Stimulated activated CD4-positive, alpha-beta T cell treated with anti-CD3 and anti-CD28 coated beads, Interleukin-4, amount 100 ng/mL, for 4 hours (primary cell): Measurements from ENCODE around the gene ZNF502.
"Not testable (repeated sequence)": the region's sequence is repeated elsewhere in the genome, so short reads cannot be mapped to it uniquely, and the experiment has no call there.

ENCODE experiments used
- DNase-seq, 2 experiments: peaks; one replicate each; pipeline ENCODE4 v3.0.0-alpha.2; 2020

The ZNF502 gene

GRCh38 chr3:44712455-44713075, at the start of gene ZNF502:
Gene ZNF502, plus strand, starts transcription at chr3:44712660. Its CDS starts 7,602 bp downstream, at chr3:44720262.
- DNase-seq, result peak; percentile 62 to 63

GRCh38 chr3:44665173-44665572, 47.3 kb upstream of the ZNF502 start:
- DNase-seq, result no peak

- DNase-seq, result no peak
These were observed 46.1 kb upstream of the ZNF502 start for GRCh38 chr3:44666346-44666745.

DNA sequence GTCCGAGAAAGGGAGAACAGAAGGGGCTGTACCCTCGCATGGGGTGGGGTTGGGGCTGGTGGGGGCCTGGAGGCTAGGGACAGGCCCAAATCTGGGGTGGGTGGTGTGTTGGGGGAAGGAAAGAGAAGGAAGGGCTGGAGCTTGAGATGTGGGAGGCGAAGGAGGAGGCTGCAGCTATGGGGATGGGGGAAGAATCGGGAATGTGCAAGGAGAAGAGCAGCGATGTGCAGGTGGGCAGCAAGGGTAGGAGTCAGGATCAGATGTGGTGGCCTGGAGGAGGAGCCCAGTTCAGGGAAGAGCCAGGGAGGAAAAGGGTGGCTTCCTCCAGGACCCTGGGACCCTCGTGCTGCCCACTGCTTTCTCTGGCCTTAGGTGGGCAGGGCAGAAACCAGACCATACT, 42.7 kb upstream of the ZNF502 start:
- no peak for DNase-seq

GRCh38 chr3:44673466-44673865, 39.0 kb upstream of the ZNF502 start:
- not testable (repeated sequence) for DNase-seq

- DNase-seq, result no peak
These were observed 38.2 kb upstream of the ZNF502 start for GRCh38 chr3:44674211-44674610.

DNA sequence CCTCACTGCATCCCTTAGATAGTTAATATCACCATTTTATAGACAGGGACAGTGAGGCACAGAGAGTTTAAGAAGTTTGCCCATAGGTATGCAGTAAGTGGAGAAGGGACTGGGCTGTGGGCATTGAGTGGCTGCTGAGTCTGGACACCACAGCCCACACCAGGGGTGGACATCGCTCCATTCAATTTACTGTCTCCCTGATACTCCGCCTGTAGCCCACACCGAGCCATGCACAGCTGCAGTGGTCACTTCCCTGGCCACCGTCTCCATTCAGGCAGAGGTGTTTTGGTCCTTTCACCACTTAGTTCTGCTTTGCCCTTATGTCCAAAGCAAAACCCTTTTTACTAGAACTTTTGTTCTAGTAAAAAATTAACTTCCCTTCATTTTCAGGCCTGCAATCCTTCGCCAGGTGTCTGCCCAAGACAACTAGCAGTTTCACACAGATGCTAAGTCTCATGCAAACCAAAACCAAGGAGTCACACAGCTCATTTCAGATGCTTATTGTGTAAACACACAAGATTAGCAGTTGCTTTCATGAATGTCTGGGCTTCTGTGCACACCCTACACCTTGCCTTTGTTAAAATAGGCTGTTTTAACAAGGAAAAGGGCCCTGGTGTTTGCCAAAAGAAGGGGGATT, 33.9 kb upstream of the ZNF502 start:
- DNase-seq, result no peak

DNA sequence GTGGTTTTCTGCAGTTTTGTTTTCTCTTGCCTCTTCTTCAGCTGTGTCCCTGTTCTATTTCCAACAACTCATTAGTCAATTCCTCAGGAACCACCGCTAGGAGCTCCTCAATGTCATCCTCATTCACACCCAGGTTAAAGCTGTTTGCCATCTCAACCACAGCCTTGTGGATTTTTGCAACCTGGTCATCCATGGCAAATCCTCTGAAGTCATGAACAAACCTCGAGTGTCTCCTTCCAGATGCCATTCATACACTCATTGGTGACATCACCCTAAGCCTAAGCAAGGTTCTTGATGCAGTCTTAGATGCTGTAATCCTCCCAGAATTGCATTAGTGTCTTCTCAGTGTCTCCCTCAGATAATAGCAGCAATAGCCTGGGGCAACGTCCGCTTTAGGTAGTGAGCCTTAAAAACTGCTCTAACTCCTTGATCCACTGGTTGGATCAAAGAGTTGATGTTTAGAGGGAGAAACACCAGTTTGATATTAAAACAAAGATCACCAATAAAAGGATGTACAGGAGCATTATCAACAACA, 31.5 kb upstream of the ZNF502 start:
- DNase-seq, result no peak

GRCh38 chr3:44682182-44682896, 30.1 kb upstream of the ZNF502 start:
- DNase-seq, result no peak

GRCh38 chr3:44685128-44685800, 27.2 kb upstream of the ZNF502 start:
- DNase-seq, result peak; percentile 49 to 57

- no peak for DNase-seq
These were observed 24.6 kb upstream of the ZNF502 start for GRCh38 chr3:44687898-44688297.

- DNase-seq, result no peak
These were observed 9.0 kb downstream of the ZNF502 start for GRCh38 chr3:44721231-44722102.

DNA sequence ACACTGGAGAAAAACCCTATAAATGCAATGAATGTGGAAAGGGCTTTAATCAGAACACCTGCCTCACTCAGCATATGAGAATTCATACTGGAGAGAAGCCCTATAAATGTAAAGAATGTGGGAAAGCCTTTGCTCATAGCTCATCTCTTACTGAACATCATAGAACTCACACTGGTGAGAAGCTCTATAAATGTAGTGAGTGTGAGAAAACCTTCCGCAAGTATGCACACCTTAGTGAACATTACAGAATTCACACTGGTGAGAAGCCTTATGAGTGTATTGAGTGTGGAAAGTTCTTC, 9.6 kb downstream of the ZNF502 start:
- no peak for DNase-seq

DNA sequence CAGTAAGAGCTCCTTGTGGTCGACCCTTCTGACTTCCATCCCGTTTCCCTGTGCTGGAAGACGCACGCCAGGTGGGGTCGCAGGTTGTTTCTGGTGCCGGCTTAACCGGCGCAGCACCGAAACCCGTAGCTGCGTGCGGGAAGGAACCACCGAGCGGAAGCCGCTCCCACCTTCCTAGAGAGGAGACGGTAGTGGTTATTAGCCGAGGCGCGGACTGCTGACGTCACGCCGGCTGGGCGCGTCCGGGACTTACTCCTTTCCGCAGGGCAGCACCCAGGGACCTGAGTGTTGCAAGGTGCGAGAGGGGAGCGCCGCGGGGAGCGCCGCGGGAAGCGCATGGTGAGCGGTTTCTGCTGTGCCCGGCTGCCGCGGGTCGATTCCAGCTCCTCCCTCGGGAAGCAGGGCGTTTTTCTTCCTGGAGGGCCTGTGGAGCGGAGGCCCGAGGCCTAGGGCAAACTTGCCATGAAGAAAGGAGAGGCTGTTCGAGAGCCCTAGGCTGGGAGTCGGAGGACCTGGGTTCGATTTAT, 17.0 kb downstream of the ZNF502 start, which contains the start of gene ZNF501:
Gene ZNF501 (plus strand): TSS at position 252 of the 527 bp plus-strand sequence. CDS start 4,787 bp downstream, outside the sequence.
- DNase-seq, result peak; percentile 84 to 85

DNA sequence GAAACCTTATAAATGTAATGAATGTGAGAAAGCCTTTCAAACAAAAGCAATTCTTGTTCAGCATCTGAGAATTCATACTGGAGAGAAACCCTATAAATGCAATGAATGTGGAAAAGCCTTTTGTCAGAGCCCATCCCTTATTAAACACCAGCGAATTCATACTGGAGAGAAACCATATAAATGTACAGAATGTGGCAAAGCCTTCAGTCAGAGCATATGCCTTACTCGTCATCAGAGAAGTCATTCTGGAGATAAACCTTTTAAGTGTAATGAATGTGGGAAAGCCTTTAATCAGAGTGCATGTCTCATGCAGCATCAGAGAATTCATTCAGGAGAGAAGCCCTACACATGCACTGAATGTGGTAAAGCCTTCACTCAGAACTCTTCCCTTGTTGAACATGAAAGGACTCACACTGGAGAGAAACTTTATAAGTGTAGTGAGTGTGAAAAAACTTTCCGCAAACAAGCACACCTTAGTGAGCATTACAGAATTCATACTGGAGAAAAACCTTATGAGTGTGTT, 22.2 kb downstream of the ZNF502 start:
- no peak for DNase-seq

DNA sequence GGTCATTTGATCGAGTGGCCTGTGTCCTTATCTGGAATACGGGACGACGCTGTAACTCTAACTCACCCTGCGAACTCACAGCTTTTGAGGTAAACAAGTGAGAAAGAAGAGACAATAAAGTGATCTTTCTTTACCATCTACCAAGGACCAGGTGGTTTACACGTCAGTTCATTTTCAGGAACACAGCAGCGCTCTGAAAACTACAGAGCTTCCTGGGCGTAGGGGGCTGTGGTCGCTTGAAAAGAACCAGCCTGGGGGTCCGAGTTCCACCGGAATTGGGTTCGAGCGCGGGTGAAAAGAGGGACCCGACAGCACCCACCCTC, 48.6 kb downstream of the ZNF502 start:
- no peak for DNase-seq

DNA sequence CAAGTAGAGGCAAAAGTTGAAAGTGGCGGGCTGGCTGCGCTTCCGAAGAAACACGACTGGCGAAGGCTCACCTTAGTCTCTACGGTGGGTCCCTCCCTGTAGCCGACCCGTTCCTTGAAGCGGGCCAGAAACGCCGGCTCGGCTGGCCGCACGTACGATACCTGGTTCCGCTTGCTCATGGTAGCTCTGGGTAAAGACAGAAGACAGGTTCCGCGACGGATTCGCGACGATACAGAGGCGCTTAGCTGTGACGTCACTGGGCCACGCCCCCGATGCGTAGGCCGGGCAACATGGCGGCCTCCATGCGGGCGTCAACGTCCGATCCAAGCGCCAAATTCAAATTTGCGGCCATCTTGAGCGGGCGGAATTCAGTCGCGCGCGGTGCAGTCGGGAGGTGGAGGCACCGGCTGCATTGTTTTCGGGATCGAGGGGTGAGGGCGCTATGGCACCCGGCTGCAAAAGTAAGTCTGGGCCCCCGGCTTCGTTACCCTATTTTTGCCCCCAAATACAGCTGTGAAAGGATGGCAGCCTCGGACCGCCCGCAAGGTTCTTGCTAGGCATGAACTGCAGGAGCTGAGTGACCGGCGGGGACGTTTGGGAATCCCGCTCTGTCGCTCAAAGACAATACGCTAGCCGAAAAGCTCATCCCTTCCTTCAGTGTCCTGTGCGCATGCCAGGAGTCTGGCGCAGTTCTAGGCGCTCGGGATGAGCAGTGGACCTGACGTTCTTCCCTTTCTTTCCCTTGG, 49.1 kb downstream of the ZNF502 start, which contains the start of the genes KIAA1143 and KIF15:
Gene KIAA1143 (minus strand): TSS at position 196 of the 746 bp plus-strand sequence. CDS start 17 bp downstream, at position 179.
Gene KIF15 (plus strand): TSS at position 371 of the 746 bp plus-strand sequence. CDS start 72 bp downstream, at position 443.
- peak; percentile 97 to 99 for DNase-seq

DNA sequence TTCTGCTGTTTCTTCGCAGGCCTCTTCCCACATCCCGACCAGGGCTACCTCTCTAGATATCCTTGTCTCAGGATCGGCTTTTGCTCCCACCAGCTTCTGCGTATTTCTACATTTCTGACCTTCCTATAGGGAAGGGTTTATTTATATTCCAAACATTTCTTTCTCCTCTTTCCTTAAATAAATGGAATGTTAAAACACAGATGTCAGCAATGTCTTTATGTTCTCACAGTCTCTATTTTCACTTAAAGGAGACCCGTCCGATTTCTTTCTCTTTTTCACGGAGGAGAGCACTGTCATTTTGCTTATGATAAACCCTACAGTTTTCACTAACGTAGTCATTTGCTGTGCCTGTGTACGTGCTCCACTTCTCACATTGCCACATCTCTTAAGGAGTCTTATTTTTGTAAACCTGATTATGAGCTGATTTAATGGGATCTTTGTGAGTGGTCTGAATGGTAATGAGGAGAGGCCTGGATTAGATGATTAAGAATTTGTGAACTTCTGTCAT, 49.8 kb downstream of the ZNF502 start:
- no peak for DNase-seq

DNA sequence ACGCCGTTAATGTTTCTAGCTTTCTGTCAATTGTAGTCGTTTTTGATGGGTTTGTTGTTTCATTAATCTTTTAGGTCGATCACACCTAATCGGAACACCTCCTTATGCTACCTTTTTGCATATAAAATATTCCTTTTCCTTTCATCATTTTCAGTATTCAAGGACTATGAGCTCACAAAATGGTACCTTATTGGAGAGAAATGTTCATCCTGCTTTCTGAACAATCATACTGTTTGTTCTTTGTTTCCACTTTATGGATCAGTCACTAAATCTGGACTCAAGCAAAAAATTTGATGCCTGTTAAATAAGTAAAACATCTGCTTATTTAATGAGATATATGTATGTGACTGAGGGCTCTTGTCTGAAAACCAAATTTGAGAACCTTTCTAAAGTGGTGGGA, 50.2 kb downstream of the ZNF502 start:
- no peak for DNase-seq

GRCh38 chr3:44764248-44764647, 51.8 kb downstream of the ZNF502 start:
- DNase-seq, result no peak
